Fibroblast of lung (primary cell): ENCODE data around the gene TMCC2. TPM values are rescaled to one million over a fixed set of nuclear protein-coding genes. Genes with fewer than 3 reads are reported as not detected.

Source experiments
- DNase-seq, 2 donors: peaks; one replicate each; pipeline versions ENCODE4 v3.0.0 to v3.0.0-alpha.2; 2010; ENCODE audit warnings: low read depth in 2 of 2
- H2AFZ ChIP-seq: 2 replicates; pipeline ENCODE4 v1.5.1; 2012; ENCODE audit warnings: low read length, control low read depth, inconsistent platforms
- H3K27ac ChIP-seq: 2 replicates; pipeline ENCODE4 v1.5.1; 2011; ENCODE audit warnings: low read length, control low read depth; ENCODE audit not compliant: insufficient read depth
- H3K27me3 ChIP-seq: 2 replicates; pipeline ENCODE4 v1.5.1; 2011; ENCODE audit warnings: mild to moderate bottlenecking, low read length; ENCODE audit not compliant: control insufficient read depth, insufficient read depth
- H3K36me3 ChIP-seq: 2 replicates; pipeline ENCODE4 v1.5.1; 2011; ENCODE audit warnings: low read length; ENCODE audit not compliant: control insufficient read depth, insufficient read depth
- H3K4me1 ChIP-seq: 2 replicates; pipeline ENCODE4 v1.5.1; 2011; ENCODE audit warnings: low read length; ENCODE audit not compliant: control insufficient read depth, insufficient read depth; ENCODE audit errors: extremely low read depth
- H3K4me2 ChIP-seq: 2 replicates; pipeline ENCODE4 v1.5.1; 2011; ENCODE audit warnings: low read length, control low read depth; ENCODE audit not compliant: insufficient read depth; ENCODE audit errors: extremely low read depth
- H3K4me3 ChIP-seq, 4 experiments: fragments of 200-600 bp in 1 of 4; sonication (generic) in 1 of 4; replicated peaks in 1 of 4; 2 replicates each; pipeline ENCODE4 v1.5.1; 2011 to 2016; ENCODE audit warnings: low read length in 4 of 4, low read depth in 3 of 4, mild to moderate bottlenecking in 3 of 4, control low read depth in 2 of 4, inconsistent platforms in 1 of 4, mixed read lengths in 1 of 4; ENCODE audit not compliant: insufficient read depth in 1 of 4; ENCODE audit errors: control extremely low read depth in 1 of 4
- H3K79me2 ChIP-seq: 2 replicates; pipeline ENCODE4 v1.5.1; 2012; ENCODE audit warnings: mild to moderate bottlenecking, low read length, inconsistent platforms; ENCODE audit not compliant: control insufficient read depth, insufficient read depth
- H3K9ac ChIP-seq: 2 replicates; pipeline ENCODE4 v1.5.1; 2011; ENCODE audit warnings: mild to moderate bottlenecking, low read length, control low read depth; ENCODE audit not compliant: insufficient read depth
- H3K9me3 ChIP-seq: 2 replicates; pipeline ENCODE4 v1.5.1; 2012; ENCODE audit warnings: low read depth, low read length; ENCODE audit not compliant: control insufficient read depth, insufficient read depth
- H4K20me1 ChIP-seq: 2 replicates; pipeline ENCODE4 v1.5.1; 2011; ENCODE audit warnings: low read length; ENCODE audit not compliant: control insufficient read depth, insufficient read depth; ENCODE audit errors: extremely low read depth
- EZH2 ChIP-seq: IDR thresholded peaks from 2 replicates; pipeline ENCODE4 v1.5.1; 2012; ENCODE audit warnings: low read length, control low read depth, mild to moderate bottlenecking; ENCODE audit errors: missing control alignments
- polyA plus RNA-seq, 2 donors: library from polyadenylated mRNA; depleted of rRNA in 1 of 2; stranded (reverse) in 1 of 2; unstranded in 1 of 2; fragments of >200 nt; gene quantifications; 2 replicates each; pipeline ENCODE4 v1.2.1, GENCODE V29; 2011 to 2012; ENCODE audit warnings: missing spikeins in 1 of 2
- total RNA-seq: library from RNA; depleted of rRNA; stranded (reverse); fragments of >200 nt; gene quantifications from 2 replicates; pipeline ENCODE4 v1.2.1, GENCODE V29; 2014
- TF ChIP-seq, protein P1 (sequence below), 2 donors: IDR thresholded peaks in 1 of 2; conservative IDR thresholded peaks in 1 of 2; 1 replicate in 1 of 2; 2 replicates in 1 of 2; pipeline ENCODE4 v1.5.1; 2011 to 2012; ENCODE audit warnings: low read length in 2 of 2, control low read depth in 1 of 2, inconsistent platforms in 1 of 2, low read depth in 1 of 2, mild to moderate bottlenecking in 1 of 2

The TMCC2 gene
- total and polyA plus RNA-seq, 2 donors (not counting 1 experiment from before 2014, with no cell fraction given), result 2.3 to 6.9 TPM

DNA sequence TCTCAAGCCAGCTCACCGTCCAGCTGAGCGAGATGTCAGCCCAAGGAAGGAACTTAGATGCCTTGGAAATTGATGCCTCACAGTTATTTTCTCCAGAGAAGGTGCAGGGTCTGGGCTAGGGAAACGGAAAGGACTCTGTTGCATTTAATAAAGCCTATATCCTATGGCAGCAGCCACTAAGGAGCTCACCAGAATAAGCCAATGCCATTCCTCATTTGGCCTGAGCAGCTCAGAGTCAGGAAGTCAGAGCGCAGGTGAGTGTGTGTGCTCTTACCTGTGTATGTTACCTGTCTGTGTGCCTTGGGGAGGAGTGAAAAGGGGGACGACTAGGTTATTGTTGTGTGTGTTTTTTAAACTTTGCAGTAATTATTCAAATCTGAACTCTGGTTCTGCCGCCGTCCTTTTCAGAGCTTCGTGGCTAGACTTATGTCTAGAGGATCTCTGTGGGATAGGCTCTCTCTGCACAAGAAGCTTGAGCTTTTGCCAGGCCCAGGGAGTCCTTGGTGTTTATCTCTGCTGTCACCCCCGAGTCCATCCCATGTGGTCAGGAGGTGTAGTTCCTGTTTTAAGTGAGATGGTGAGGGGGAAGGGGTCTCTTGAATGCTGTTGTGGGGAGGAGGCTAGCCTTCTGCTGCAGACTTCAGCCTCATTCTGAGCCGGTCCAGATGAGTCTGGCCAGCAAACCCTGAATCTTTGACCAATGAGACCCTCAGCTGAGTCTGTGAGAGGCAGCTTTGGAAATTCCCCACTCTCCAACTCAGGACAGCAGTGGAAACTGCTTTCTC is 2.4 kb downstream of the TMCC2 start:
- H3K4me3 ChIP-seq, result peak overlapping the region in 1 of 4 experiments; percentile 76
- H3K27me3 ChIP-seq, result no peaks in the 10 kb centered on the region
- H2AFZ ChIP-seq, result no peak overlapping the region
- H3K79me2 ChIP-seq, result no peaks in the 10 kb centered on the region
- no peak for DNase-seq
- TF ChIP-seq EZH2, result no peak
- TF ChIP-seq, protein P1, sequence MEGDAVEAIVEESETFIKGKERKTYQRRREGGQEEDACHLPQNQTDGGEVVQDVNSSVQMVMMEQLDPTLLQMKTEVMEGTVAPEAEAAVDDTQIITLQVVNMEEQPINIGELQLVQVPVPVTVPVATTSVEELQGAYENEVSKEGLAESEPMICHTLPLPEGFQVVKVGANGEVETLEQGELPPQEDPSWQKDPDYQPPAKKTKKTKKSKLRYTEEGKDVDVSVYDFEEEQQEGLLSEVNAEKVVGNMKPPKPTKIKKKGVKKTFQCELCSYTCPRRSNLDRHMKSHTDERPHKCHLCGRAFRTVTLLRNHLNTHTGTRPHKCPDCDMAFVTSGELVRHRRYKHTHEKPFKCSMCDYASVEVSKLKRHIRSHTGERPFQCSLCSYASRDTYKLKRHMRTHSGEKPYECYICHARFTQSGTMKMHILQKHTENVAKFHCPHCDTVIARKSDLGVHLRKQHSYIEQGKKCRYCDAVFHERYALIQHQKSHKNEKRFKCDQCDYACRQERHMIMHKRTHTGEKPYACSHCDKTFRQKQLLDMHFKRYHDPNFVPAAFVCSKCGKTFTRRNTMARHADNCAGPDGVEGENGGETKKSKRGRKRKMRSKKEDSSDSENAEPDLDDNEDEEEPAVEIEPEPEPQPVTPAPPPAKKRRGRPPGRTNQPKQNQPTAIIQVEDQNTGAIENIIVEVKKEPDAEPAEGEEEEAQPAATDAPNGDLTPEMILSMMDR (conservative IDR thresholded peaks at IDR 0.05 in 1 of 2, IDR thresholded peaks at IDR 0.05 in 1 of 2; ENCODE audit: low read depth in 1 of 2, low read length in 2 of 2), result no peak
- H3K9ac ChIP-seq, result no peak overlapping the region
- no peaks in the 10 kb centered on the region for H4K20me1 ChIP-seq
- H3K4me2 ChIP-seq, result peak overlapping the region; percentile 3
- H3K4me1 ChIP-seq, result peaks cover 4% of the 10 kb centered on the region
- no peaks in the 10 kb centered on the region for H3K9me3 ChIP-seq
- no peak overlapping the region for H3K27ac ChIP-seq
- no peaks in the 10 kb centered on the region for H3K36me3 ChIP-seq

DNA sequence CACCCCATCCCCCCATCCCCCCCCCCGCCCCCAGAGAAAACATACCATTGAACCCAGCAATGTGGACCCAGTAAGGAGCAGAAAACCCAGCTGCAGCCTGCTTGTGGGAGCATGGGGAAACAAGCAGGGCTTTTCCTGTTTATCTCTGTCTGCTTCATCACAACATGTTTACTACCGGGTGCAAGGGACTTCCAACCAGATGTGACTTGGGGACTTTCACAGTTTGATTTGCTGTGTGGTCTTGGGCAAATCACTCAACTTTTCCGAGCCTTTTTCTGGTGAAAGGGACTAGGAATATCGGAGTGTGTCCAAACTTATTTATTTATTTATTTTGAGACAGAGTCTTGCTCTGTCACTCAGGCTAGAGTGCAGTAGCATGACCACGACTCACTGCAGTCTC is 3.2 kb downstream of the TMCC2 start:
- no peaks in the 10 kb centered on the region for H3K36me3 ChIP-seq
- no peaks in the 10 kb centered on the region for H3K9me3 ChIP-seq
- no peak overlapping the region for H3K27ac ChIP-seq
- no peak overlapping the region for H3K4me3 ChIP-seq
- no peaks in the 10 kb centered on the region for H4K20me1 ChIP-seq
- H3K4me1 ChIP-seq, result peaks cover 4% of the 10 kb centered on the region
- TF ChIP-seq, protein P1 (conservative IDR thresholded peaks at IDR 0.05 in 1 of 2, IDR thresholded peaks at IDR 0.05 in 1 of 2; ENCODE audit: low read depth in 1 of 2, low read length in 2 of 2), result no peak
- no peak for TF ChIP-seq EZH2
- H3K4me2 ChIP-seq, result no peak overlapping the region
- no peak overlapping the region for H3K9ac ChIP-seq
- no peaks in the 10 kb centered on the region for H3K27me3 ChIP-seq
- no peaks in the 10 kb centered on the region for H3K79me2 ChIP-seq
- DNase-seq, result no peak
- no peak overlapping the region for H2AFZ ChIP-seq

GRCh38 chr1:205232127-205232820 is 4.5 kb downstream of the TMCC2 start:
- no peaks in the 10 kb centered on the region for H4K20me1 ChIP-seq
- no peaks in the 10 kb centered on the region for H3K9me3 ChIP-seq
- no peak for DNase-seq
- H3K27me3 ChIP-seq, result no peaks in the 10 kb centered on the region
- no peak overlapping the region for H3K9ac ChIP-seq
- H3K79me2 ChIP-seq, result no peaks in the 10 kb centered on the region
- H3K4me2 ChIP-seq, result no peak overlapping the region
- no peak for TF ChIP-seq EZH2
- TF ChIP-seq, protein P1 (conservative IDR thresholded peaks at IDR 0.05 in 1 of 2, IDR thresholded peaks at IDR 0.05 in 1 of 2; ENCODE audit: low read depth in 1 of 2, low read length in 2 of 2), result no peak
- no peaks in the 10 kb centered on the region for H3K36me3 ChIP-seq
- no peak overlapping the region for H3K27ac ChIP-seq
- peaks cover 4% of the 10 kb centered on the region for H3K4me1 ChIP-seq
- H2AFZ ChIP-seq, result no peak overlapping the region
- H3K4me3 ChIP-seq, result no peak overlapping the region
